ENCODE results near the gene KLHL33. TPM values are rescaled to one million over a fixed set of nuclear protein-coding genes. Genes with fewer than 3 reads are reported as not detected.
A peak's percentile ranks its signal among the peaks of the same experiment; 100 is the strongest.

KLHL33 gene
- total RNA-seq, 2 experiments from 2014 or later, result 0.07 to 0.10 TPM

- Mint-ChIP-seq H3K27ac (no peak overlapping the region), H3K4me3 (no peak overlapping the region), H3K9me3 (no peaks in the 10 kb centered on the region), H3K36me3 (ENCODE audit: low read depth) (peaks cover 56% of the 10 kb centered on the region), H3K4me1 (ENCODE audit: low read depth) (peaks cover 35% of the 10 kb centered on the region), H3K27me3 (ENCODE audit: low read depth) (no peaks in the 10 kb centered on the region)
- intact Hi-C loops (cut with micrococcal nuclease), result no loop called here
- no peak for DNase-seq
- CTCF ChIA-PET, result interaction anchor here (1.2 kb wide), 1 partner anchor 50 kb away, joined by 3 read pairs; no protein-coding TSS in a partner anchor
These were observed 32.4 kb downstream of the KLHL33 start for GRCh38 chr14:20403521-20403920.

GRCh38 chr14:20400965-20401593 lies 34.9 kb downstream of the KLHL33 start:
- H3K4me3 Mint-ChIP-seq, result peak overlapping the region; percentile 56
- CTCF ChIA-PET, result interaction anchor here (0.6 to 2.0 kb wide), 5 partner anchors 15 to 380 kb away, joined by 3 to 12 read pairs (median 6); partner anchors contain the start of gene RNASE6
- DNase-seq, result peak; percentile 43

GRCh38 chr14:20400589-20400964 lies 35.4 kb downstream of the KLHL33 start:
- CTCF ChIA-PET, result interaction anchor here (0.7 to 2.0 kb wide), 4 partner anchors 15 to 380 kb away, joined by 3 to 12 read pairs (median 6); partner anchors contain the start of gene RNASE6
- peak overlapping the region; percentile 98 for H3K27ac Mint-ChIP-seq
- H3K36me3 Mint-ChIP-seq (ENCODE audit: low read depth), result peaks cover 49% of the 10 kb centered on the region
- peak overlapping the region; percentile 56 for H3K4me3 Mint-ChIP-seq
- no peak for DNase-seq
- H3K4me1 Mint-ChIP-seq (ENCODE audit: low read depth), result peaks cover 27% of the 10 kb centered on the region
- no peaks in the 10 kb centered on the region for H3K9me3 Mint-ChIP-seq
- no peaks in the 10 kb centered on the region for H3K27me3 Mint-ChIP-seq (ENCODE audit: low read depth)
- intact Hi-C loops (cut with micrococcal nuclease), result loop anchor here (2.0 kb wide), 2 partner anchors 68 to 864 kb away; partner anchors contain the start of gene PNP

More at GRCh38 chr14:20400965-20401593, 34.9 kb downstream of the KLHL33 start:
- Mint-ChIP-seq H3K27me3 (ENCODE audit: low read depth) (no peaks in the 10 kb centered on the region), H3K27ac (peak overlapping the region; percentile 98), H3K9me3 (no peaks in the 10 kb centered on the region), H3K36me3 (ENCODE audit: low read depth) (peaks cover 48% of the 10 kb centered on the region), H3K4me1 (ENCODE audit: low read depth) (peaks cover 28% of the 10 kb centered on the region)
- intact Hi-C loops (cut with micrococcal nuclease), result loop anchor here (1.0 to 2.0 kb wide), 9 partner anchors 11 to 864 kb away; partner anchors contain the start of genes APEX1, CCNB1IP1, PARP2 and PIP4P1

GRCh38 chr14:20397511-20397910 lies 38.5 kb downstream of the KLHL33 start:
- DNase-seq, result no peak
- Mint-ChIP-seq H3K4me3 (no peak overlapping the region), H3K9me3 (no peaks in the 10 kb centered on the region), H3K27ac (no peak overlapping the region), H3K4me1 (ENCODE audit: low read depth) (peaks cover 22% of the 10 kb centered on the region), H3K27me3 (ENCODE audit: low read depth) (no peaks in the 10 kb centered on the region), H3K36me3 (ENCODE audit: low read depth) (peaks cover 40% of the 10 kb centered on the region)
- intact Hi-C loops (cut with micrococcal nuclease), result no loop called here
- CTCF ChIA-PET, result interaction anchor here (0.6 to 2.6 kb wide), 3 partner anchors 18 to 319 kb away, joined by 4 to 11 read pairs (median 7); no protein-coding TSS in a partner anchor

GRCh38 chr14:20391505-20391904 lies 44.5 kb downstream of the KLHL33 start:
- intact Hi-C loops (cut with micrococcal nuclease), result no loop called here
- no peak for DNase-seq
- Mint-ChIP-seq H3K4me1 (ENCODE audit: low read depth) (no peaks in the 10 kb centered on the region), H3K27ac (no peak overlapping the region), H3K27me3 (ENCODE audit: low read depth) (no peaks in the 10 kb centered on the region), H3K9me3 (no peaks in the 10 kb centered on the region), H3K36me3 (ENCODE audit: low read depth) (peaks cover 44% of the 10 kb centered on the region), H3K4me3 (no peak overlapping the region)
- CTCF ChIA-PET, result interaction anchor here (1.1 kb wide), 1 partner anchor 23 kb away, joined by 3 read pairs; no protein-coding TSS in a partner anchor

GRCh38 chr14:20388159-20388558 lies 47.8 kb downstream of the KLHL33 start:
- H3K27ac Mint-ChIP-seq, result no peak overlapping the region
- H3K36me3 Mint-ChIP-seq (ENCODE audit: low read depth), result peaks cover 40% of the 10 kb centered on the region
- CTCF ChIA-PET, result no interaction called here
- intact Hi-C loops (cut with micrococcal nuclease), result no loop called here
- no peaks in the 10 kb centered on the region for H3K4me1 Mint-ChIP-seq (ENCODE audit: low read depth)
- no peak for DNase-seq
- H3K9me3 Mint-ChIP-seq, result no peaks in the 10 kb centered on the region
- H3K4me3 Mint-ChIP-seq, result no peak overlapping the region
- H3K27me3 Mint-ChIP-seq (ENCODE audit: low read depth), result no peaks in the 10 kb centered on the region

GRCh38 chr14:20387576-20387975 lies 48.4 kb downstream of the KLHL33 start:
- Mint-ChIP-seq H3K9me3 (no peaks in the 10 kb centered on the region), H3K27ac (no peak overlapping the region), H3K36me3 (ENCODE audit: low read depth) (peaks cover 42% of the 10 kb centered on the region), H3K4me1 (ENCODE audit: low read depth) (no peaks in the 10 kb centered on the region), H3K4me3 (no peak overlapping the region), H3K27me3 (ENCODE audit: low read depth) (no peaks in the 10 kb centered on the region)
- CTCF ChIA-PET, result no interaction called here
- DNase-seq, result no peak
- intact Hi-C loops (cut with micrococcal nuclease), result no loop called here

- no peak overlapping the region for H3K4me3 Mint-ChIP-seq
- H3K27ac Mint-ChIP-seq, result no peak overlapping the region
- intact Hi-C loops (cut with micrococcal nuclease), result no loop called here
- CTCF ChIA-PET, result no interaction called here
- no peaks in the 10 kb centered on the region for H3K9me3 Mint-ChIP-seq
- H3K36me3 Mint-ChIP-seq (ENCODE audit: low read depth), result peaks cover 44% of the 10 kb centered on the region
- no peaks in the 10 kb centered on the region for H3K27me3 Mint-ChIP-seq (ENCODE audit: low read depth)
- no peak for DNase-seq
- H3K4me1 Mint-ChIP-seq (ENCODE audit: low read depth), result no peaks in the 10 kb centered on the region
These were observed 49.6 kb downstream of the KLHL33 start for GRCh38 chr14:20386276-20386855.

- intact Hi-C loops (cut with micrococcal nuclease), result no loop called here
- no peak overlapping the region for H3K27ac Mint-ChIP-seq
- H3K27me3 Mint-ChIP-seq (ENCODE audit: low read depth), result no peaks in the 10 kb centered on the region
- no peaks in the 10 kb centered on the region for H3K9me3 Mint-ChIP-seq
- no peak for DNase-seq
- H3K4me1 Mint-ChIP-seq (ENCODE audit: low read depth), result no peaks in the 10 kb centered on the region
- CTCF ChIA-PET, result interaction anchor here (0.9 to 1.1 kb wide), 2 partner anchors 31 to 57 kb away, joined by 3 to 4 read pairs; no protein-coding TSS in a partner anchor
- peaks cover 43% of the 10 kb centered on the region for H3K36me3 Mint-ChIP-seq (ENCODE audit: low read depth)
- no peak overlapping the region for H3K4me3 Mint-ChIP-seq
These were observed 51.1 kb downstream of the KLHL33 start for GRCh38 chr14:20384886-20385285.

GRCh38 chr14:20384321-20384720 lies 51.6 kb downstream of the KLHL33 start:
- no peaks in the 10 kb centered on the region for H3K27me3 Mint-ChIP-seq (ENCODE audit: low read depth)
- H3K27ac Mint-ChIP-seq, result no peak overlapping the region
- intact Hi-C loops (cut with micrococcal nuclease), result no loop called here
- H3K4me3 Mint-ChIP-seq, result no peak overlapping the region
- no peaks in the 10 kb centered on the region for H3K9me3 Mint-ChIP-seq
- peaks cover 43% of the 10 kb centered on the region for H3K36me3 Mint-ChIP-seq (ENCODE audit: low read depth)
- CTCF ChIA-PET, result interaction anchor here (0.6 to 1.1 kb wide), 2 partner anchors 31 to 131 kb away, joined by 3 to 4 read pairs; no protein-coding TSS in a partner anchor
- no peaks in the 10 kb centered on the region for H3K4me1 Mint-ChIP-seq (ENCODE audit: low read depth)
- no peak for DNase-seq

- Mint-ChIP-seq H3K27ac (no peak overlapping the region), H3K4me1 (ENCODE audit: low read depth) (no peaks in the 10 kb centered on the region), H3K9me3 (no peaks in the 10 kb centered on the region), H3K4me3 (no peak overlapping the region), H3K27me3 (ENCODE audit: low read depth) (no peaks in the 10 kb centered on the region), H3K36me3 (ENCODE audit: low read depth) (peaks cover 39% of the 10 kb centered on the region)
- DNase-seq, result no peak
- intact Hi-C loops (cut with micrococcal nuclease), result no loop called here
- CTCF ChIA-PET, result interaction anchor here (1.1 kb wide), 1 partner anchor 32 kb away, joined by 4 read pairs; no protein-coding TSS in a partner anchor
These were observed 52.3 kb downstream of the KLHL33 start for GRCh38 chr14:20383636-20384035.

GRCh38 chr14:20383032-20383431 lies 52.9 kb downstream of the KLHL33 start:
- no peak for DNase-seq
- H3K4me1 Mint-ChIP-seq (ENCODE audit: low read depth), result no peaks in the 10 kb centered on the region
- H3K27ac Mint-ChIP-seq, result no peak overlapping the region
- intact Hi-C loops (cut with micrococcal nuclease), result no loop called here
- no peaks in the 10 kb centered on the region for H3K27me3 Mint-ChIP-seq (ENCODE audit: low read depth)
- no peaks in the 10 kb centered on the region for H3K9me3 Mint-ChIP-seq
- H3K36me3 Mint-ChIP-seq (ENCODE audit: low read depth), result peaks cover 35% of the 10 kb centered on the region
- CTCF ChIA-PET, result no interaction called here
- no peak overlapping the region for H3K4me3 Mint-ChIP-seq
